LNCaP clone FGC (cell line): ENCODE data around the gene ATP6V0B.

Experiments used
- DNase-seq: peaks from one replicate; pipeline ENCODE4 v3.0.0-alpha.2; 2011; ENCODE audit warnings: low read depth
- H3K4me3 ChIP-seq: 2 replicates; pipeline ENCODE4 v1.5.1; 2011; ENCODE audit warnings: mild to moderate bottlenecking, low read depth, low read length, control low read depth
- TF ChIP-seq, protein P1 (sequence below): IDR thresholded peaks from 2 replicates; pipeline ENCODE4 v1.5.1; 2012; ENCODE audit warnings: mild to moderate bottlenecking; ENCODE audit not compliant: control insufficient read depth, insufficient read depth; ENCODE audit errors: extremely low read depth

Gene ATP6V0B

DNA sequence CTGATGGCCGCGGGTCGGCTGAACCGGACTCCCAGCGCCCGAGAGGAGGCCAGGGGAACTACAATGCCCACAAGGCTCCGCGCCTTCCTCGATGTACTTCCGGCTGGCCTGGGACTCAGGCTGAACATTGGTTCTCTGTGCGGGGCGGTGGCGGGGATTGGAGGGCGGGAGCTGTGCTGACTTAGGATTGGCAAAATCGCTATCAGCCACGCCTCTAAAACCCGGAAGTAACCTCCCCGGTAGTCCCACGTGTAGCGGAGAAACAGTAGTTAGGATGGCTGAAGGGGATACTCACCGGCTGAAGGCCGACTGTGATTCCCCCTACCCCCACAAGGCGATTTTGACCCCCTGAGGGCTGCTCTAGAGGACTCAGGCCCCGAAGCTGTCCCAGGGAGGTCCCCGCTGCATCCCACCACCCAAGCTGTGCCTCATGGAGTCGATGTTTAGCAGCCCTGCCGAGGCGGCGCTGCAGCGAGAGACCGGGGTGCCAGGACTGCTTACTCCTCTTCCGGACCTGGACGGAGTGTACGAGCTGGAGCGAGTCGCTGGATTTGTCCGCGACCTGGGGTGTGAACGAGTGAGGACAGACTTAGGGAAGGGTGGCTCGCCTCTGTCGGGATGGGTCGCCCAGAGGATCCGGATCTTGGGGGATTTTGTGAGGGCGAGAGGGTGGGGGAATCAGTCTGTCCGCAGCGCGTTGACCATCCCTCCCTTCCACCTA lies 4.9 kb upstream of the ATP6V0B start, which contains the start of gene DPH2:
Gene DPH2, plus strand, starts transcription at position 265 of the 721 bp plus-strand sequence. Its CDS starts 166 bp downstream, at position 431.
- TF ChIP-seq, protein P1, sequence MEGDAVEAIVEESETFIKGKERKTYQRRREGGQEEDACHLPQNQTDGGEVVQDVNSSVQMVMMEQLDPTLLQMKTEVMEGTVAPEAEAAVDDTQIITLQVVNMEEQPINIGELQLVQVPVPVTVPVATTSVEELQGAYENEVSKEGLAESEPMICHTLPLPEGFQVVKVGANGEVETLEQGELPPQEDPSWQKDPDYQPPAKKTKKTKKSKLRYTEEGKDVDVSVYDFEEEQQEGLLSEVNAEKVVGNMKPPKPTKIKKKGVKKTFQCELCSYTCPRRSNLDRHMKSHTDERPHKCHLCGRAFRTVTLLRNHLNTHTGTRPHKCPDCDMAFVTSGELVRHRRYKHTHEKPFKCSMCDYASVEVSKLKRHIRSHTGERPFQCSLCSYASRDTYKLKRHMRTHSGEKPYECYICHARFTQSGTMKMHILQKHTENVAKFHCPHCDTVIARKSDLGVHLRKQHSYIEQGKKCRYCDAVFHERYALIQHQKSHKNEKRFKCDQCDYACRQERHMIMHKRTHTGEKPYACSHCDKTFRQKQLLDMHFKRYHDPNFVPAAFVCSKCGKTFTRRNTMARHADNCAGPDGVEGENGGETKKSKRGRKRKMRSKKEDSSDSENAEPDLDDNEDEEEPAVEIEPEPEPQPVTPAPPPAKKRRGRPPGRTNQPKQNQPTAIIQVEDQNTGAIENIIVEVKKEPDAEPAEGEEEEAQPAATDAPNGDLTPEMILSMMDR = no peak
- peak; percentile 94 for DNase-seq
- peak within 1 kb of the TSS; percentile 99 for H3K4me3 ChIP-seq

DNA sequence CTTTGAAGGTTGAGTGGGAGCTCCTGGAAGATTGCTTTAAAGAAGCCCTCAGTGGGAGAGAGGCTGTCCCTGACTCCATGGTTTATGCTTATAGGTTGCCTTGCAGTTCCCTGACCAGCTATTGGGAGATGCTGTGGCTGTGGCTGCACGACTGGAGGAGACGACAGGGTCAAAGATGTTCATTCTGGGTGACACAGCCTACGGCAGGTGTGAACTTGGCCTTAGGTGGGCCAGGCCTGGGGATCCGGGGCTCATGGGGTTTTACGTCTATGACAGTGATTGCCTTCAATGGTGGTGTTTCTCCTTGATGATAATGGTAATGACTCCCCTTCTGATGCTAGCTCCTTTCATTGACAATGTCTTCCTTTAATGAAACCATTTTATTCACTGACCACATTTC lies 4.3 kb upstream of the ATP6V0B start:
- H3K4me3 ChIP-seq = peak overlapping the region; percentile 99
- no peak for DNase-seq
- TF ChIP-seq, protein P1 = no peak

DNA sequence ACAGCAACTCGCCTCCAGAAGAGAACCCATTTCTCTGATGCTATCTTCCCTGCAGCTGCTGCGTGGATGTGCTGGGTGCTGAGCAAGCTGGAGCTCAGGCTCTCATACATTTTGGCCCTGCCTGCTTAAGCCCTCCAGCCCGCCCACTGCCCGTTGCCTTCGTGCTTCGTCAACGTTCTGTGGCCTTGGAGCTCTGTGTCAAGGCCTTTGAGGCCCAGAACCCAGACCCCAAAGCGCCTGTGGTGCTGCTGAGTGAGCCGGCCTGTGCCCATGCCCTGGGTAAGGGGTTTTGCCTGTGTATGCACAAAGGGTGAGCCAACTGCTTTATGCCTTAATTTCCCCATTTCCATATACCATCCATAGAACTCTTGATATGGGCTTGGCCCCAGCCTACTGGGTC lies 3.8 kb upstream of the ATP6V0B start:
- peak overlapping the region; percentile 99 for H3K4me3 ChIP-seq
- TF ChIP-seq, protein P1 = no peak
- no peak for DNase-seq

DNA sequence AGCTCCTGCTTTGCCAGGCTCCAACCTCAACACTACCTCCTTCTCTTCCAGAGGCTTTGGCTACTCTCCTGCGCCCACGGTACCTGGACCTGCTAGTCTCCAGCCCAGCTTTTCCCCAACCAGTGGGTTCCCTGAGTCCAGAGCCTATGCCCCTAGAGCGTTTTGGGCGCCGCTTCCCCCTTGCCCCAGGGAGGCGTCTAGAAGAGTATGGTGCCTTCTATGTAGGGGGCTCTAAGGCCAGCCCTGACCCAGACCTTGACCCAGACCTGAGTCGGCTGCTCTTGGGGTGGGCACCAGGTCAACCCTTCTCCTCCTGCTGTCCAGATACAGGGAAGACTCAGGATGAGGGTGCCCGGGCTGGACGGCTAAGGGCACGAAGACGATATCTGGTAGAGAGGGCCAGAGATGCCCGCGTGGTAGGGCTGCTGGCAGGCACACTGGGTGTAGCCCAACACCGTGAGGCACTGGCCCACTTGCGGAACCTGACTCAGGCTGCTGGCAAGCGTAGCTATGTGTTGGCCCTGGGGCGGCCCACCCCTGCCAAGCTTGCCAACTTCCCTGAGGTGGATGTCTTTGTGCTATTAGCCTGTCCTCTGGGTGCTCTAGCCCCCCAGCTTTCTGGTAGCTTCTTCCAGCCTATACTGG lies 3.3 kb upstream of the ATP6V0B start:
- DNase-seq = no peak
- no peak overlapping the region for H3K4me3 ChIP-seq
- TF ChIP-seq, protein P1 = no peak

DNA sequence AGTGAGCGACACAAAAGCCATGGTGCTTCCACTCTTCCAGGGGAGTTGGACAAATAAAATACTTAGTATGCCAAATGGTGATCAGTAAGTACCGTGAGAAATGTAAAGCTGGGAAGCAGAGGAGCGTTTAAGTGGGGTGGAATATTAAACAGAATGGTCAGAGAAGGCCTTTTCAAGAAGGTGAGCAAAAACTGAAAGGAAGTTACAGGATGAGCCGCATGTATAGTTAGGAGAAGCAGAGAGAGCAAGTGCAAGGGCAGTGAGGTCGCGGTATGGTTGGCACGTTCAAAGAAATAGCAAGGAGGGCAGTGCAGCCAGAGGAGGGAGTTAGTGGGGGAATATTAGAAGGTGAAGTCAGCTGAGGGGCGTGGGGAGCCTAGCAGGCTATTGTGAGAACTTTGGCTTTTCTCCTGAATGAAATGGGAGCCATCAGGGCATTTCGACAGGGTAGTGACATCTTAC lies 748 bp upstream of the ATP6V0B start:
- DNase-seq = no peak
- TF ChIP-seq, protein P1 = no peak

DNA sequence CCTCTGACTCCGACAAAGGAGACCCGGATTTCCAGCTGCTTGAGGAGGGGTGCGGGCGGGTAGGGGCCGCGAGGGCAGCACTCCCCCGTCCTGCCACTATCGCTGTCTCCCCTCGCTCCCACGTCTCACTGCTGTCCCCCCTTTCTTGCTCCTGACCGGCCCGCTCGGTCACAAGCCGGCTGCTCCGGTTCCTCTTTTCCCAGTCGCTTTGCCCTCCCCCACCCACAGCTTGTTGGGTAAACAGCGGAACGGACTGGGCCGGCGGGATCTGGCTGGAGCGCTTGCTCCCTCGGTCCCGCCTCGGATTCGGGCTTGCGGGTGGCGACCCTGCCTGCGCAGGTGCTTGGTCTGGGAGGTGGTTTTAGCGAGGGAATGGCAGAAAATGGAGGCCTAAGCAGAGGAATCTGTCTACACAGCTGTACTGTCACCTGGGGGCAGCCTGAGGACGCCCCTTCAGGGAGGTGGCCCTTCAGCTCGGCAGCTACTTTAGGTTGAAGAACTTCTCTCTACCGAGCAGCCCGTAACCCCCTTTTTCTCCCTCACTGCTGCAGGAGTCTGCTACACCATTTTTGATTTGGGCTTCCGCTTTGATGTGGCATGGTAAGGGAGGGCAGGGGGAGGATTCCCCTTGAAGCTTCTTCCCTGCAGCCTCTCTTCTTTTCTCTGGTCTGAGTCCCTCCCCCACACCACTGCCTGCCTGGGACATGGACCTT lies 645 bp downstream of the ATP6V0B start:
- TF ChIP-seq, protein P1 = no peak
- peak overlapping the region; percentile 98 for H3K4me3 ChIP-seq
- peak; percentile 27 for DNase-seq

More for the DNA sequence above, 748 bp upstream of the ATP6V0B start:
- H3K4me3 ChIP-seq = peak overlapping the region; percentile 98
